HG03571 (cell line): ENCODE results near the gene RMDN2.

Source experiments
- ATAC-seq: cut with Tn5 transposase; IDR thresholded peaks from one replicate; pipeline ENCODE4 v1.9.1; 2021; ENCODE audit not compliant: unreplicated experiment

The RMDN2 gene

GRCh38 chr2:37896319-37896718 is 28.8 kb upstream of the RMDN2 start:
- no peak for ATAC-seq

- no peak for ATAC-seq
Observed at GRCh38 chr2:37897511-37897910, 27.6 kb upstream of the RMDN2 start.

- no peak for ATAC-seq
Observed at GRCh38 chr2:37898448-37898847, 26.6 kb upstream of the RMDN2 start.

GRCh38 chr2:37902991-37903390 is 22.1 kb upstream of the RMDN2 start:
- ATAC-seq, result no peak

GRCh38 chr2:37904425-37904824 is 20.7 kb upstream of the RMDN2 start:
- ATAC-seq, result no peak

- ATAC-seq, result no peak
Observed at GRCh38 chr2:37904993-37905392, 20.1 kb upstream of the RMDN2 start.

GRCh38 chr2:37906131-37906530 is 19.0 kb upstream of the RMDN2 start:
- ATAC-seq, result no peak

GRCh38 chr2:37907501-37908225 is 17.4 kb upstream of the RMDN2 start:
- ATAC-seq, result no peak

GRCh38 chr2:37911296-37911873 is 13.7 kb upstream of the RMDN2 start:
- no peak for ATAC-seq

GRCh38 chr2:37912056-37912455 is 13.0 kb upstream of the RMDN2 start:
- no peak for ATAC-seq

GRCh38 chr2:37912616-37913015 is 12.5 kb upstream of the RMDN2 start:
- no peak for ATAC-seq

- ATAC-seq, result no peak
Observed at GRCh38 chr2:37914340-37914739, 10.7 kb upstream of the RMDN2 start.

GRCh38 chr2:37915773-37916172 is 9.3 kb upstream of the RMDN2 start:
- ATAC-seq, result no peak

GRCh38 chr2:37916512-37917082 is 8.5 kb upstream of the RMDN2 start:
- no peak for ATAC-seq

GRCh38 chr2:37917281-37918228 is 7.5 kb upstream of the RMDN2 start:
- no peak for ATAC-seq

GRCh38 chr2:37918742-37919186 is 6.3 kb upstream of the RMDN2 start:
- no peak for ATAC-seq

- ATAC-seq, result no peak
Observed at GRCh38 chr2:37919631-37920032, 5.5 kb upstream of the RMDN2 start.

GRCh38 chr2:37920570-37920969 is 4.5 kb upstream of the RMDN2 start:
- ATAC-seq, result no peak

- ATAC-seq, result no peak
Observed at GRCh38 chr2:37921781-37922180, 3.3 kb upstream of the RMDN2 start.

- no peak for ATAC-seq
Observed at GRCh38 chr2:37923308-37924055, 1.6 kb upstream of the RMDN2 start.

GRCh38 chr2:37926635-37927034 is 1.5 kb downstream of the RMDN2 start:
- ATAC-seq, result no peak
